Adipocyte (in vitro differentiated cells): ENCODE measurements around the gene GRIN1.

ENCODE experiments used
- DNase-seq: peaks from one replicate; pipeline ENCODE4 v3.0.0-alpha.2; 2015; ENCODE audit warnings: low read depth
- H3K27me3 ChIP-seq: replicated peaks from 2 replicates; pipeline ENCODE4 v1.7.0; 2013; ENCODE audit warnings: mild to moderate bottlenecking, low read length, moderate library complexity; ENCODE audit not compliant: control insufficient read depth, insufficient read depth
- H3K36me3 ChIP-seq: 2 replicates; pipeline ENCODE4 v1.7.0; 2013; ENCODE audit warnings: low read length, mild to moderate bottlenecking, moderate library complexity; ENCODE audit not compliant: control insufficient read depth, insufficient read depth, severe bottlenecking
- H3K4me1 ChIP-seq: 2 replicates; pipeline ENCODE4 v1.7.0; 2013; ENCODE audit warnings: mild to moderate bottlenecking, low read length, moderate library complexity; ENCODE audit not compliant: control insufficient read depth, insufficient read depth
- H3K4me3 ChIP-seq: 2 replicates; pipeline ENCODE4 v1.7.0; 2013; ENCODE audit warnings: mild to moderate bottlenecking, low read length, moderate library complexity
- H3K9ac ChIP-seq: 2 replicates; pipeline ENCODE4 v1.7.0; 2013; ENCODE audit warnings: mild to moderate bottlenecking, low read length, moderate library complexity
- H3K9me3 ChIP-seq: 2 replicates; pipeline ENCODE4 v1.7.0; 2013; ENCODE audit warnings: mild to moderate bottlenecking, low read length, moderate library complexity; ENCODE audit not compliant: control insufficient read depth

The GRIN1 gene

GRCh38 chr9:137147091-137147792 lies 8.3 kb downstream of the GRIN1 start:
- no peak for DNase-seq

DNA sequence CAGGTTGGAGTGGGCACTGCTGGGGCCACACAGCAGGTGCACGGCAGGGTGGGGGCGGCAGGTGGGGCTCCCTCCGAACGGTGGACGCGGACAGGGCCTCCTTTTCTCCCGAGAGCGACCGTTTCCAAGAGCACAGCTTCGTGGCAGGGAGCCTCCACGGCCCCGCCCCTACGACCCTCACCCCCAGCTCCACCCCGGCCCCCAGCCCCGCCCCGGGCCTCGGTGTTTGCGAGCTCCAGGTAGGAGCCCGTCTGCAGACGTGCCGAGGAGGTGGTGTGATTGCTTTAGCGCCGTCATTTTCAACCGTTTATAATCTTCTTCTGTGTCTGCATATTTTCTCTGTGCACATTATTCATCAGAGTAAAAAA lies 8.8 kb downstream of the GRIN1 start:
- Histone ChIP-seq H3K9me3 (no peaks in the 10 kb centered on the region), H3K27me3 (peaks cover 21% of the 10 kb centered on the region), H3K36me3 (no peaks in the 10 kb centered on the region), H3K9ac (no peak overlapping the region), H3K4me1 (no peaks in the 10 kb centered on the region), H3K4me3 (no peak overlapping the region)
- DNase-seq: no peak

More at GRCh38 chr9:137147091-137147792, 8.3 kb downstream of the GRIN1 start:
- H3K9ac ChIP-seq: no peak overlapping the region
- no peaks in the 10 kb centered on the region for H3K9me3 ChIP-seq
- H3K4me1 ChIP-seq: no peaks in the 10 kb centered on the region
- no peak overlapping the region for H3K4me3 ChIP-seq
- peaks cover 26% of the 10 kb centered on the region for H3K27me3 ChIP-seq
- H3K36me3 ChIP-seq: no peaks in the 10 kb centered on the region

DNA sequence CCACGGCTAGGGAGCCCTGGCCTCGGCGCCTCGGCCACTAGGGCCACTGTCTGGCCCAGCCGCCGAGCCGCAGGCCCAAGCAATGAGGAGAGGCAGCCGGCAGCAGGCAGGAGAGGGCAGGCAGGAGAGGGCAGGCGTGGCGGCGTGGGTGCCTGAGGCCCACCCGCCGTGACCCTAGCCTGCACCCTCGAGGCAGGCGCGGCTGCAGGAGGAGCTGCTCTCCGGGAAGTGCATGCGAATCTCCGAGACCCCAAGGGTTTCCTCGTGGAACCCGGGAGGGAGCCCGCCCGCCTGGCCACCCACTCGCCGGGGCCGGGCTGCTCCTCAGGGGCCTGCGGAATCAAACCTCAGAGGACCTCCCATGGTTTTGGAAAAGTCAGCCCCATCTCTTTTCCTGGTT lies 9.3 kb downstream of the GRIN1 start:
- Histone ChIP-seq H3K36me3 (no peaks in the 10 kb centered on the region), H3K4me3 (no peak overlapping the region), H3K9me3 (no peaks in the 10 kb centered on the region), H3K4me1 (no peaks in the 10 kb centered on the region), H3K9ac (no peak overlapping the region), H3K27me3 (peaks cover 19% of the 10 kb centered on the region)
- DNase-seq: no peak

GRCh38 chr9:137148661-137149060 lies 9.7 kb downstream of the GRIN1 start:
- no peaks in the 10 kb centered on the region for H3K4me1 ChIP-seq
- H3K9ac ChIP-seq: no peak overlapping the region
- no peaks in the 10 kb centered on the region for H3K9me3 ChIP-seq
- no peak overlapping the region for H3K4me3 ChIP-seq
- no peak for DNase-seq
- peaks cover 15% of the 10 kb centered on the region for H3K27me3 ChIP-seq
- no peaks in the 10 kb centered on the region for H3K36me3 ChIP-seq

GRCh38 chr9:137149363-137149762 lies 10.4 kb downstream of the GRIN1 start:
- Histone ChIP-seq H3K9ac (no peak overlapping the region), H3K4me3 (no peak overlapping the region), H3K36me3 (no peaks in the 10 kb centered on the region), H3K27me3 (peaks cover 14% of the 10 kb centered on the region), H3K4me1 (no peaks in the 10 kb centered on the region), H3K9me3 (no peaks in the 10 kb centered on the region)
- DNase-seq: no peak

DNA sequence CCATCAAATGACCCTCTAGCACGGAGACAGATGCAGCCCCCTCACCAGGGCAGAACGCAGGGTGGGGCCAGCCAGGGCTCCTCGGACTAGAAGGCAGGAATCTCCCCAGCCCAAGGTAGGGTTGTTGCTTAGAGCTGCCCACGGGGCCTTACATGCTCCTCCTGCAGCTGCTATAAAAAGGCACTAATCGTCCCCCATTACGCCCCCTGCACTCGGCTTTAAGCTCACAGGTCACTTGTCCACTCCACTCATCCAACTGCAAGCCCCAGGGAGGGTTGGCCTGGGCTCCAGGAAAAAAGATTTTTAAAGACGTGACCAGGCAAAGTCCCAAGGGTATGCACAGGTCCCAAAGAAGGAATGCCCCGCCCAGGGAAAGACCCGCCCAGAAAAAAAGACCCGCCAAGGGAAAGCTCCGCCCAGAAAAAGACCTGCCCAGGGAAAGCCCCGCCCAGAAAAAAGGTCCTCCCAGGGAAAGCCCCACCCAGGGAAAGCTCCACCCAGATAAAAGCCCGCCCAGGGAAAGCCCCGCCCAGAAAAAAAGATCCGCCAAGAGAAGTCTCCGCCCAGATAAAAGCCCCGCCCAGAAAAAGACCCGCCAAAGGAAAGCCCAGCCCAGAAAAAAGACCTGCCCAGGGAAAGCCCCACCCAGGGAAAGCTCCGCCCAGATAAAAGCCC lies 11.1 kb downstream of the GRIN1 start:
- no peaks in the 10 kb centered on the region for H3K36me3 ChIP-seq
- no peak overlapping the region for H3K9ac ChIP-seq
- no peaks in the 10 kb centered on the region for H3K9me3 ChIP-seq
- no peaks in the 10 kb centered on the region for H3K4me1 ChIP-seq
- DNase-seq: no peak
- peaks cover 15% of the 10 kb centered on the region for H3K27me3 ChIP-seq
- H3K4me3 ChIP-seq: no peak overlapping the region

GRCh38 chr9:137150617-137151457 lies 11.9 kb downstream of the GRIN1 start:
- no peaks in the 10 kb centered on the region for H3K4me1 ChIP-seq
- no peak overlapping the region for H3K4me3 ChIP-seq
- H3K9me3 ChIP-seq: no peaks in the 10 kb centered on the region
- H3K36me3 ChIP-seq: no peaks in the 10 kb centered on the region
- no peak overlapping the region for H3K9ac ChIP-seq
- peak; percentile 33 for DNase-seq
- H3K27me3 ChIP-seq: peaks cover 23% of the 10 kb centered on the region

- H3K4me1 ChIP-seq: no peaks in the 10 kb centered on the region
- H3K27me3 ChIP-seq: peaks cover 29% of the 10 kb centered on the region
- no peaks in the 10 kb centered on the region for H3K9me3 ChIP-seq
- H3K9ac ChIP-seq: no peak overlapping the region
- no peaks in the 10 kb centered on the region for H3K36me3 ChIP-seq
- no peak overlapping the region for H3K4me3 ChIP-seq
- DNase-seq: no peak
These were observed 14.0 kb downstream of the GRIN1 start for GRCh38 chr9:137152844-137153405.

- peak; percentile 64 for DNase-seq
These were observed 17.8 kb downstream of the GRIN1 start for GRCh38 chr9:137156567-137157375.

GRCh38 chr9:137157618-137158415 lies 18.9 kb downstream of the GRIN1 start:
- no peaks in the 10 kb centered on the region for H3K9me3 ChIP-seq
- H3K9ac ChIP-seq: no peak overlapping the region
- no peak overlapping the region for H3K4me3 ChIP-seq
- peaks cover 47% of the 10 kb centered on the region for H3K27me3 ChIP-seq
- H3K36me3 ChIP-seq: no peaks in the 10 kb centered on the region
- DNase-seq: no peak
- H3K4me1 ChIP-seq: no peaks in the 10 kb centered on the region

More at GRCh38 chr9:137156567-137157375, 17.8 kb downstream of the GRIN1 start:
- Histone ChIP-seq H3K4me3 (peak overlapping the region; percentile 38), H3K36me3 (no peaks in the 10 kb centered on the region), H3K4me1 (no peaks in the 10 kb centered on the region), H3K27me3 (peaks cover 45% of the 10 kb centered on the region), H3K9me3 (no peaks in the 10 kb centered on the region), H3K9ac (no peak overlapping the region)
